CD4-positive, alpha-beta T cell treated with Interleukin-2 at 100 ng/mL for 4 hours (primary cell): ENCODE results near the gene ARFGEF2.
"Not testable (repeated sequence)": the region's sequence is repeated elsewhere in the genome, so short reads cannot be mapped to it uniquely, and the experiment has no call there.

Experiments
- DNase-seq: peaks from one replicate; pipeline ENCODE4 v3.0.0-alpha.2; 2020; ENCODE audit warnings: low spot score

Gene ARFGEF2

GRCh38 chr20:49078310-49078709, 156.8 kb downstream of the ARFGEF2 start:
- DNase-seq = no peak

GRCh38 chr20:49082295-49082694, 160.8 kb downstream of the ARFGEF2 start:
- DNase-seq = not testable (repeated sequence)
